Hematopoietic multipotent progenitor cell treated with erythropoietin and hydrocortisone succinate and interleukin-3 and kit ligand, for 6 days (in vitro differentiated cells): Measurements from ENCODE around the gene YPEL5.
A peak's percentile ranks its signal among the peaks of the same experiment; 100 is the strongest.

ENCODE experiments used
- DNase-seq: peaks from one replicate; pipeline ENCODE4 v3.0.0-alpha.2; 2015

YPEL5 gene

DNA sequence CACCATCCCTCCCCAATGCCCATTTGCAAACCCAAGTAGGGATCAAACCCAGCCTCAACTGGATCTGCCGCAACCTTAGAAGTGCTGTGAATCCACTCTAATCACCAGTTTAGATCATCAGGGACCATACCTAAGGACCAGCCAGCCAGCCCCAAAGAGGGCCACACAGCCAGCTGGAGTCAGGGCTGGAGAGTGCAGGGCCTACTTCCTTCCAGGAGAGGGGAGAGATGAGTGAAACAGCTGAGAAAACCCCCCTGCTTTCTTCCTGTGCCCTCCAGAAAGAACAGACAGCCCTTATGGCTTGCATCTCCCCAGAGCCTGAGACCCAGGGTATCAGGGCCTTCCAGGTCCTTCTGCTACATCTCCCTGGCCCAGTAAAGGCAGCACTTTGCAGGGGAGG is 25.8 kb downstream of the YPEL5 start:
- DNase-seq, result no peak

DNA sequence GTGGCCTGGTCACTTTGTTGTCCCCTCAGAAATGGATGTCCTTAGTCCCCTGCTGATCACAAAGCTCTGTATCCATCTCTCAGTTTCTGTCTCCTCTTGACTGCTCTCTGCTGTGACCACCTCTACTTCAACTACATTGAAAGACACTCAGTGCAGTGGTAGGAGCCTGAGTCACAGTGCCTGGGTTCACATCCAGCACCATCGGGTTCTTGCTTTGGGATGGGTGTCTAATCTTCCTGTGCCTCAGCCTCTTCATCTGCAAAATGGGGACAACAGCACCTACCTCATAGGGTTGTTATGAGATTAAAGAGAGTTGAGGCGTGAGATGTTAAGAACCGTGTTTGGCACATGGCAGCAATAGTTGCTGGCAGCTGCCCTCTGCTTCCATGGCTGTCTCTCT is 30.6 kb downstream of the YPEL5 start:
- DNase-seq, result no peak

DNA sequence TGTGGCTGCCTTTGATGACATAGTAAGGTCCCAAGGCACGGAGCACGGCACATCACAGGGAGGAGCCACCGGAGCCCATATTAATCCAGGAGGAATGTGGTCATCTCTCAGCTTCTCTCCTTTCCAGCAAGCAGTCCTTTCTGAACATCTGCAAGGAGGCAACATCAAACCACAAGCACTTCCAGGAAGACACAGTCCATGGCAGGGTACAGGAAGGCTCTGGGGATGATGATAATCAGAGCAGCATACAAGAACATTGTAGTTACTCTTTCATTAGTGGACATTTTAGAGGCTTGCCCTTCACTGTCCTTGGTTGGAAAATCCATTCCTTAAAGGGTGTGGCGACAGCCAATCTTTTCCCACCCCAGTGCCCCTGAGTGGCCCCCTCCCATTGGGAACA is 31.1 kb downstream of the YPEL5 start:
- DNase-seq, result peak; percentile 38

DNA sequence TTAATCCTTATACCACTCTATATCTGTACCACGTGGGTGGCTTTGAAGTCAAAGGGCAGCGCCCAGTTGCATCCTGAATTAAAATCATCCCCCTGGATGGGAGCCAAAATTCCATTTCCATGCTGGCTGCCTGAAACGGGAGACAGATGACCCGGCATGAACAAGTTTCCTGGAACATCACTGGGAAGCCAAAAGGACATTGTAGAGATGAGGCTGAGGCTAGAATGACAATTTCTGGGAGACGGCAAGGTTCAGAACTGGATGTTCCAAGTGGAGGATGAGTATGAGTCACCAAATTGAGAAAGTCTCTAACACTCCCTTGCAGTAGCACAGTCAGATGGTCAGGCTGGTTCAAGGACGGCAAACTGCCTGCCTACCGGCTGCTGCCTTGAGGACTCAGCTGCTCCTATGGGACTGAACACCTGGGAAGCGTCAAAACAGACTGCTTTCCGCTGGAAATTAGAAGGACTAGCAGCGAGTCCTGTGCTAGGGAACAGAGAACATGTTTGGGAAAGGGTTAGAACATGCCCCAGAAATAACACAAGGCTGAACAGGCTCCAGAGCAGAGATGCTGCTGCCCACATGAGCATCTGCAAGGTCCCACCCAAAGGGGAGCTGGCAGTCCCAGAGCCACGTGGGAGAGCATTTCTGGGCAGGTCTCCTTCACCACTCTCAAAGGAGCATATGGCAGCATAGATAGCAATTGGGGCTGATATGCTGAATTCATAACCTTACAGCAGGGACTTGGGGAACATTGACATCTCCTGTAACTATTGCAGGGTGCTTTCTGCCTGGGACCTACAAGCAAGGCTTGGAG is 32.0 kb downstream of the YPEL5 start:
- DNase-seq, result peak; percentile 94

DNA sequence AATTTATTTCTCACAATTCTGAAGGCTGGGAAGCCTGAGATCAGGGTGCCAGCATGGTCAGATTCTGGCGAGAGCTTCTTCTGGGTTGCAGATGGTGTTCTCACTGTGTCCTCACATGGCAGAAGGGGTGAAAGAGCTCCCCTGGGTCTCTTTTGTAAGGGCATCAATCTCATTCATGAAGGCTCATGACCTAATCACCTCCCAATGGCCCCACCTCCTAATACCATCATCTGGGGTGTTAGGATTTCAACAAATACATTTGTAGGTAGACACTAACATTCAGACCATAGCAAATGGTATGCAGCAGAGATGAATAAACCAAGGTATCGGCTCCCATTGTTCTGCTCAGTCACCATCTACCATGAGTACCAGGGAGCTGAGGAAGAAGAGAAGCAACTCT is 32.7 kb downstream of the YPEL5 start:
- no peak for DNase-seq

DNA sequence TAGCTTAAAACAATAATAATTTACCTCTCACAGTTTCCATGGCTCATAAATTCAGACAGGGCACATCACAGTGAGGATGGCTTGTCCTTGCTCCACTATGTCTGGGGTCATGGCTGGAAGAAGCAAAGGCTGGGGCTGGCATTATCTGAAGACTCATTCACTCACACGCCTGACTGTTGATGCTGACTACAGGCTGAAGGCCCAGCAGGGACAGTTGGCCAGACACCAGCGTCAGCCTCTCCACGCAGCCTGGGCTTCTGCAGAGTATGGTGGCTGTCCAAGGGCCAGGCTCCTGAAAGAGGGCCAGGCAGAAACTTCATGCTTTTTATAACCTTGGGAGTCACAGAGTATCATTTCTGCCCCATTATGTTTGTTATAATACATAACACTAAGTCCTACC is 33.4 kb downstream of the YPEL5 start:
- DNase-seq, result no peak

DNA sequence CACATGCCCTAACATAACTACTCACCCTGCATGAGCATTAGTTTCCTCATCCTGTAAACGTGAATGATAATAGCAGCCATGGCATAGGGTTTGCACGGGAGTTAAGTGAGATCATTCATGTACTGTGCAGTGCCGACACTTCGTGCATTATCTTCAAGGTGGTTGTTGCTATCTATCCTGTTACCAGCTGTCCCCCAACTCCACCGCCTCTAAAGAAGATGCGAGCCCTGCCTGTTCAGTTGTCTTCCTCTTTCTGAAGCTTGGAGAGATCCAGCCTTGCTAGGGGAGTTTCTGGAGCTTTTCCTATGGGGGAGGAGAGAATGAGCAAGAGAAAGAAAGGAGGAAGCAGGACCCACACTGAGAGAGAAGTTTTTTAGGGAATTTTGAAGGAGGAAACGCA is 34.4 kb downstream of the YPEL5 start:
- no peak for DNase-seq

DNA sequence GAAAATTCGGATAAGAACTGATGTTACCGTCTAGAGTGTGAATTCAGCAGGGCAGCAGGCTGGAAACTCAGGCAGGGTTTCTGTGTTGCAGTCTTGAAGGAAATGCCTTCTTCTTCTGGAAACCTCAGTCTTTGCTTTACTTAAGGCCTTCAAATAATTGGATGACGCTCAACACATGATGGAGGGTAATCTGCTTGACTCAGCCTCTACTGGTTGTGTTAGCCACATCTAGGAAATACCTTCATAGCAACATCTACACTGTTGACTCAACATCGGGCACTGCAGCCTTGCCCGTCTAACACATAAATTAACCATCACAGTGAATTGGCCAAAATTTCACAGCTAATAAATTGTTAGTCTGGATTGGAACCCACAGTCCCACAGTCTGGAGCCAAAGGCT is 37.2 kb downstream of the YPEL5 start:
- no peak for DNase-seq

DNA sequence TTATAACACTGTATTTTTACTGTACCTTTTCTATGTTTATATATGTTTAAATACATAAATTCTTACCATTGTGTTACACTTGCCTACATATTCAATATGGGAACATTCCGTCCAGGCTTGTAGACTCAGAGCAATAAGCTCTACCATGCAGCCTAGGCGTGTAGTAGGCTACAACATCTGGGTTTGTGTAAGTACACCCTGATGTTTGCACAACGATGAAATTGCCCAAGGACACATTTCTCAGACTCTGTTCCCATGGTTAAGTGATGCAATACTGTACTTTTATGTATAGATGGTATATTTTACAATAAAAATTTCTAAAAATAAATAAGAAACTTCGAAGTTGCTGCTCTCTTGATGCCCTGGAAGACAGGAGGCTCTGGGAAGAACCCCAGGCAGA is 38.4 kb downstream of the YPEL5 start:
- no peak for DNase-seq

DNA sequence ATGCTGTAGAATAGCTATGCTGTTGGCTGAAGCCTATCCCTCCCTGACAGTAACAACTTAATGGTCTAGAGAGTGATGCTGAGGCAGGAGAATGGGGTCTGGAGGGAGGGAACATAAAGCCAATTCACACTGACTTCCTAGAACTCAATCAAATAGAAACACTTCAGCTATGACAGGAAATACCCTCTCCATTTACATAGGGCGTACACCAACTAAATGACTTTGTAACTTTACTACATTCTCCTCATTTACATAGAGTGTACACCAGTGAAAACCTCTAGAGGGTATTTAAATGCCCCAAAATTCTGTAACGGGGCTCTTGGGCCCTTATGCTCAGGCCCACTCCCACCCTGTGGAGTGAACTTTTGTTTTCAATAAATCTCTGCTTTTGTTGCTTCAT is 41.5 kb downstream of the YPEL5 start:
- DNase-seq, result no peak

DNA sequence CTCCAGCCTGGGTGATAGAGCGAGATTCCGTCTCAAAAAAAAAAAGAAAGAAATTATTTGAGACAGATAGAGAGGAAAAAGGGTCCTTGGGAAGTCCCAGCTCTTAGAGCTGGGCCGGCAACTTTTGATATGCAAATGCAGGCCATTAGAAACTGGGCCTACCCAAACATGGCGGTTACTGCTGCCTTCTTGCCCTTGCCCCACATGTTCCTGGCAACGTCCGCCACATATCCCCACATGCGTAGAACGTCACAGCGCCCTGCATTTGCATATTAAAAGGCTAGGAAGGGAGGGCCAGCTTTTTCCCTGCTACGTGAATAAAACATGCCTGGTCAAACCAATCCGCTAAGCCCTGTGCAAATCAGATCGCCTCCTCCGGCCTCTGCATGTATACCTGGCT is 43.8 kb downstream of the YPEL5 start:
- DNase-seq, result no peak

DNA sequence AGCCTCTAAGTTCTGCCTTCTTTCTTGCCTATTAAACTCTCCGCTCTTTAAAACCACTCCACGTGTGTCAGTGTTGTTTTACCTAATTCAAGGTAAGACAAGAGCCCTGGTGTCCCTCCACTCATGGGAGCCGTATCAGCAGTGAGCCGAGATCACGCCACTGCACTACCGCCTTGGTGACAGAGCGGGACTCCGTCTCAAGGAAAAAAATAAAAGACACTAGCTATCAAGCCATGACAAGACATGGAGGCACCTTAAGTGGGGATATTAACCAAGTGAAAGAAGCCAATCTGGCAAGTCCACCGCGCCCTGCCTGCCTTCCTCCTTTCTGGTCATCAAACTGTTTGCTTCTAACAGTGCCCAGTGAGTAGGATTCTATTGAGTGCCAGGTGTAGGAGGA is 44.3 kb downstream of the YPEL5 start:
- DNase-seq, result no peak

DNA sequence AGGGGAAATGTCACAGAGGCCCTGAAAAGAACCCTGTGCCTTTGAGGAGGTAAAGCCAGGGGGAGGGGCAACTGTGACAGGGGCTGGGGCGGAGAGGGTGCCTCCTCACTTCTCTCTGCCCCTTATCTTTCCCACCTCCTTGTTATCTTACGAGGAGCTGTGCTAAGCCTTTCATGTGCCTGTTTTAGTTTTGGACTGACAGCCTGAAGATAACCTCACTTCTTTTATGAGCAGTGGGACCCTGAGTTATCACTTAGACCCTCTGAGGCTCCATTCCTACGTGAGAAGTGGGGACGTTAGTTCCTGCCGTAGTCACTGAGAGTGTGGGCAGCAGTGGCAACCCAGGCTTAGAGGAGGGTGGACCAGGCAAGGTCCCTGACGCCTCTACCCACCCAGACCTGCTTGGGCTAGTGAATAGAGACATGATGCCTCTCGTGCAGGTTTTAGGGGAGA is 45.0 kb downstream of the YPEL5 start:
- peak; percentile 97 for DNase-seq

DNA sequence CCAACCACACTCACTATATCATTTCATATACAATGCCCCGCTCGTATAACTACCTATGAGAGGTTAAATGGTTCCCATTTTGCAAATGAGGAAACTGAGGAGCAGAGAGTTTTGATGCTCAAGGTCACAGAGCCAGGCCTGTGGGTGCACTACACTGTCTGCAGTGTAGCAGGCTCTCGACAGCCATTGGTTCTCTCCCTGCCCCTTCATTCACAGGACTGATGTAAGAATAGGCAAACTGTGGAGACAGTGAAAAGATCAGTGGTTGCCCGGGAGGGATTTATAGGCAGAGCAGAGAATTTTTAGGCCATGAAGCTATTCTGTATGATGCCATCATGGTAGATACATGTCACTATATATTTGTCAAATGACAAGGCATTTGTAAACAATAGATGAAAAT is 45.5 kb downstream of the YPEL5 start:
- no peak for DNase-seq

DNA sequence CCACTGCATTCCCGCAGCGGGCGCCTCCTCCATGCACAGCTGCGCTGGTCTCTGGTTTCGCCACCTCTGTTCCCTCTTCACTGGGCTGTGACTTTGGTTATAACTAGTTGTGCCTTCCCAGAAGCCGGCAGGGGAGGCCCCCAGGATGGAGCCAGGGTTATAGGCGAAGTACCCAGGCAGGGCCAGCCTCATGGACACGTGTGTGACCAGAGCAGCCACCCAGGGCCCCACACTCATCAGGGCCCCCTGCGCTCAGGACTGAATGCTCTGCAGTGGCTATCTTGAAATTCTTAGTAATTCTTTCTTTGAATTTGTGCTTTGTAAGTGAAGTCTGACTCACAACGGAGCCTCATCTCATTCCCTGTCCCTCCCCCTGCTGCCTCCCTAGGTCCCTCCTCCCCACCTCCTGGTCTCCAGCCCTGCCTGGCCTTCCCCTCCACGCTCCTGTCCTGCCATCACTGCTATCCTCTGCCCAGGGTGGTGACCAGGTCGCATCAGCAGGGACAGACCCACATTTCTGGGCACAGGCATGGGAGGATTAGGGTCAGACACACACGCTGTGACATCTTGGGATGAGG is 46.4 kb downstream of the YPEL5 start:
- no peak for DNase-seq

DNA sequence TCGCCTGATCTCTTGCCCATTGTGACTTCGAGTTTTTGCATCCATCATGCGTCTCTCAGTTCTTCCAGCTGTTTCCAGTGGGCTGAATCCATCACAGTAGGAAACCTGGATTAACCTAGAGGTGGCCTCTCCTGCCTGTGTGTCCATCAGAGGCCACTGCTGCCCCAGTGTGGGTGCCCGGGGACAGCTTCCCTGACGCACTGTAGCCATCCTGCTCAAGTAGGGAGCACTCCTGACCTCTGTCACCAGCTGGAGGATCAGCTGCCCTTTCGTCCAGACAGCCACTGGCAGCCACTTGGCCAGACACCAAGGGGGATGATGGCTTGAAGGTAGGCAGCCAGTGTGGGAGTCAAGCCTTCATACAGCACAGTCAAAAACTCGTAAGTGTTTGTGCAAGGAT is 47.6 kb downstream of the YPEL5 start:
- no peak for DNase-seq

DNA sequence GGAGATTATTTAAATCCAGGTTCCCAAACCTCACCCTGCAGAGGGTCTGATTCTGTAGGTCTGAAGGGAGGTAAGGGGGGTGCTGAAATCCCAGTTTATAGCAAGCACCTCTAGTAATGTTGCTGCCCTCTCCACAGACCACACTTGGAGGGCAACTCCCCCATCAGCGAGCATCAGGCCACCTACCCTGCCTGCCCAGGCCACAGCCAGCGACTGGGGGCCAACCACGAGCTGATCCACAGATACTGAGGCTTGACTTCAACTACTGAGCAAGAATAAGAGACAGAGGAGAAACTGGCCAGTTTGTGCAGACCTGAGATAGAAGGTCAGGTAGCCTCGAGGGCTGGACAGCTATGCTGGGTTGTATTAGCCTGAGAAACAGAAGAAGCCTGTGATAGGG is 48.2 kb downstream of the YPEL5 start:
- DNase-seq, result peak; percentile 64

DNA sequence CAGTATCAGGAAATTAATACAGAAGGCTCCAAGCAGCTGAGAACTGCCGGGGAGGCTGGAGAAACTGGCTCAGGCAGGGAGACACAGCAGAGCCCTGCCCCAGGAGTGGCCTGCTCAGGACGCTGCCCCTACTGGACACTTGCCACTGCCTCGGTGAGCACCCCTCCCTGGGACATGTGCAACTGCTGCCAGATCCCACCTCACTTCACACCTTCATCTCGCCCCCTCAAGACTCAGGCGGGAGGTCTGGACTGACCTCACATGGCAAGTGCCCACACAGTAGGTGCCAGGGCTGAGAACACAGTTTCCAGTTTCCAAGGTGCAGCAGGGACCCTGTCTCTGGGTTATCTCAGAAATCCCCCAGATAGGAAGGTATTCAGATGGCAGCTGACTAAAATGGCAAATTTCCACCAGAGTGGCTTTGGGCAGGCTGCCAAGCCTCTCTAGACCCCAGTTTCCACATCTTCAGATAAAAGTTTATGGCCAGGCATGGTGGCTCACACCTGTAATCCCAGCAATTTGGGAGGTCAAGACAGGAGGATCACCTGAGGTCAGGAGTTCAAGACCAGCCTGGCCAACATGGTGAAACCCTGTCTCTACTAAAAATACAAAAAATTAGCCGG is 50.9 kb downstream of the YPEL5 start:
- peak; percentile 47 for DNase-seq

DNA sequence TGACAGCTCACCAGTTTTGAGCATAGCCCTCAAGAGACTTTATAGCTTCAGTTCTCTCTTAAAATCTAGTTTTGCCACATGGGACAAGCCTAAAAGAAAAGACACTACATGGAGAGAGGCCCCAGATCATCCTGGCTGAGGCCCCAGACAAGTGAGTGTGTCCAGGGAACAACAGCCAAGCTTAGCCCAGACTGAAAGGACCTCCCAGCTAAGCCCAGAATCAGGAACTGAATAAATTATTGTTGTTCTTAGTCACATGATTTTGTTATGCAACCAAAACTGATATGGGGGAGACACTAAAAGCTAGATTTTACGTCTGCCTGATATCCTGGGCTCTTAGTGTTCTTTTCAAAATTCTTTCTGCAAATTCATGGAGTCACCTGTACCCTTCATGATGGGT is 55.2 kb downstream of the YPEL5 start:
- no peak for DNase-seq

DNA sequence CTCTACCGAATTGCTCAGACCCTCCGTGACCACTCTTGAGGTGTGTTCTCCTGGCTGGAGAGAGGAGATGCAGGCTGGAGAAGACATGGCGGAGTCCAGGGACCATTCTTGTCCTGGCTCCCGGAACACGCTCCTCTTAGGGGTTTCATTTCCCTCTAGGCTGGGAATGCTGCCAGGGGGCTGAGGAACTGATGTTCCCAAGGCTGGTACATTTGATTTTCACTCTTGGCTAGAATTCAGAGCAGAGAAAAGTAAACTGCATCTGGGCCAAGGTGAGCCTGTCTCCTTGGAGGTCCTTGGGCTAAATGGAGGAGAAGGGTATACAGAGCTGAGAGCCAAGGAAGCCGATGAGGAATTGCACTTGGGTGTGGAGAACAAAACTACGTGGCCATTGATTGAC is 56.3 kb downstream of the YPEL5 start:
- no peak for DNase-seq

DNA sequence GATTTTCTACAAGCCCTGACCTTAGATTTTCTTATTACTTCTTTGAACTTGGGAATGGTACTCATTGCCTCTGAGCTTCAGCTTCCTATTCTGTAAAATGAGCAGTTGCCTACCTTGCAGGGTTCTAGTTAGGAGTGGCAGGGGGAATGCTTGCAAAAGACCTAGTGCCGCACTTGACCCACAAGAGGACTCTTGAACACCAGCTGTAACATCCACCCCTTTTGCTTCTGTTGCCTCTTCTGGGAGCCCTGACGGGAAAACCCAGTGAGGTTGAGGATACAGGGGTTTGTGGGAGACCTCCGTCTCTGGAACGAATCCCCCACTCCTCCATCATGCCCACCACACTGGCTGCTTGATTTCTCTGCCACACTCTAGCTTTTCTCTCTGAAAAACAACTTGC is 57.5 kb downstream of the YPEL5 start:
- no peak for DNase-seq

DNA sequence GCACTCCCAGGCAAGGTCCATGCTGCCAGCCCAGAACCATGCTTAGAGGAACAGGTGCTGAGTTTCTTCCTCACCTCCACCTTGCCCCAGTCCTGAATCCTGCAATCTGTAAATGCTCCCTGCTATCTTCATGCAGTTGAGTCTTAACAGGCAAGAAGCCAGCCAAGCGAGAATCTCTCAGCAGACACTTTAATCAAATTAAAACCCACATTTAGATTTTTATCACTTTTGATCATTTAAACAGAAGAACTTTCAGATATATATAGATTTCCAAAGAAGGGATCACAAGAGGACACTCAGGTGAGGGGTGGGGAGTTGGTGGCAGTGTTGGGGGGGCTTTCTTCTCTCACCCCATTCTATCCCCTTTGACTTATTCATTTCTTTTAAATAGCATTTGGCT is 58.6 kb downstream of the YPEL5 start:
- DNase-seq, result no peak

DNA sequence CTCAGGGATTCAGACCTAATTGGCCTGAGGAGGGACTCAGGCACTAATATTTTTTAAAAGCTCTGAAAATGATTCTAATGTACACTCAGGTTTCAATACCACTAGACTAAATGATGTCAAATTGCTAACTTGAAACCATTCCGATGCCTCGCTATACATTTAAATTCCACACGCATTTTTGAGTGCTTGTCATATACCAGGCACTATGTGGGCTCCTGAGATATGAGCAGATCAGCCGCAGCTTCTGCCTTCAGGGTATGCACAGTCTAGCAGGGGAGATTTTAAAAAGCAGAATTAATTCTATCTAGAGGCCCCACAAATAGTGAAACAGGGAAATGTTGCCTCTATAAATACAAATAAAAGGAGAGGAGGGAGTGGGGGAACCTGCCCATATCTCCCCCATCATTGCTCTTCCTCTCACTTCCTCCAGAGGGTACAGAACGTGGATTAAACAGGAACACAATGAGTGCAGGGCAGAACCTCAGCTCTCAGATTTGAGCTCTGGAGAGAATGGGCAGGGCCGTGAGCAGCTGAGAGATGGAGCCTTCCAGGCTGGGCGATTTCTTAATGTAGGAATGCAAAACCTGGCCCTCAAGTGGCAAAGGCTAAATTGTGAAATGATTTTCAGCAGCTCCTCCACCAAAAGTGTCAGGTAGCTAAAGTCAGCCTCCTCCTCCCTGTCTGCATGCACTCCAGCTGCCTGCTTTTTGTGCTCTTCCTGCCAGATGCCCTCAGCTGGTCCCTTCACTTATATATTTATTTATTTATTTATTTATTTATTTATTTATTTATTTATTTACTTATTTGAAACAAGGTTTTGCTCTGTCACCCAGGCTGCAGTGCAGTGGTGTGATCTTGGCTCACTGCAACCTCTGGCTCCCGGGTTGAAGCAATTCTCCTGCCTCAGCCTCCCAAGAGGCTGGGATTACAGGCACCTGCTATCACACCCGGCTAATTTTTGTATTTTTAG is 59.9 kb downstream of the YPEL5 start:
- DNase-seq, result no peak
